AG04450 (cell line): ENCODE data around the gene EXOSC7. TPM values are rescaled to one million over a fixed set of nuclear protein-coding genes. Genes with fewer than 3 reads are reported as not detected.

Source experiments
- CTCF ChIA-PET: fragments of 300-600, 350-600 bp; formaldehyde crosslinking; extraction: SDS; loops from one replicate; lab custom pipeline; 2022; ENCODE audit warnings: antibody characterized with exemption, inconsistent platforms; lab: Charles Lee
- POLR2A ChIA-PET: fragments of 350-600 bp; formaldehyde crosslinking; extraction: SDS; loops from one replicate; lab custom pipeline; 2021; ENCODE audit warnings: antibody characterized with exemption, inconsistent platforms; lab: Yijun Ruan, JAX
- DNase-seq: peaks from one replicate; pipeline ENCODE4 v3.0.0-alpha.2; 2011; ENCODE audit warnings: low read depth, low spot score
- H3K27ac ChIP-seq: one replicate; pipeline ENCODE4 v1.5.1; 2012; ENCODE audit warnings: low read depth, low read length, control low read depth
- H3K27me3 ChIP-seq: one replicate; pipeline ENCODE4 v1.6.0; 2012; ENCODE audit warnings: low read length; ENCODE audit not compliant: control insufficient read depth, insufficient read depth
- H3K4me3 ChIP-seq: 2 replicates; pipeline ENCODE4 v1.5.1; 2011; ENCODE audit warnings: mild to moderate bottlenecking, low read depth, low read length, control low read depth
- H3K9me3 ChIP-seq: 2 replicates; pipeline ENCODE4 v1.5.1; 2012; ENCODE audit warnings: low read length; ENCODE audit not compliant: control insufficient read depth, insufficient read depth
- CTCF ChIP-seq: IDR thresholded peaks from 2 replicates; pipeline ENCODE4 v1.5.1; 2011; ENCODE audit warnings: low read depth, low read length, control low read depth, inconsistent platforms
- polyA plus RNA-seq: library from polyadenylated mRNA; depleted of rRNA; stranded (reverse); fragments of >200 nt; gene quantifications from 2 replicates; pipeline ENCODE4 v1.2.3, GENCODE V29; 2011

The EXOSC7 gene
- polyA plus RNA-seq, 1 experiment: 70.6 TPM

- no peak for TF ChIP-seq CTCF
- ChIA-PET POLR2A (no interaction called here), CTCF (no interaction called here)
- Histone ChIP-seq H3K27ac (no peak overlapping the region), H3K9me3 (no peaks in the 10 kb centered on the region), H3K27me3 (no peaks in the 10 kb centered on the region), H3K4me3 (no peak overlapping the region)
- DNase-seq: no peak
Measured at GRCh38 chr3:45016916-45017315, 40.9 kb downstream of the EXOSC7 start.

GRCh38 chr3:45017821-45018220, 41.8 kb downstream of the EXOSC7 start:
- Histone ChIP-seq H3K27ac (no peak overlapping the region), H3K4me3 (no peak overlapping the region), H3K9me3 (no peaks in the 10 kb centered on the region), H3K27me3 (no peaks in the 10 kb centered on the region)
- no peak for DNase-seq
- TF ChIP-seq CTCF: no peak
- CTCF ChIA-PET: interaction anchor here (0.6 kb wide), 1 partner anchor 753 kb away, joined by 3 read pairs; no protein-coding TSS in a partner anchor
- POLR2A ChIA-PET: no interaction called here

GRCh38 chr3:45020534-45020933, 44.5 kb downstream of the EXOSC7 start:
- CTCF ChIA-PET: interaction anchor here (0.6 kb wide), 1 partner anchor 8 kb away, joined by 5 read pairs; no protein-coding TSS in a partner anchor
- POLR2A ChIA-PET: no interaction called here
- no peak overlapping the region for H3K4me3 ChIP-seq
- H3K9me3 ChIP-seq: no peaks in the 10 kb centered on the region
- DNase-seq: no peak
- H3K27me3 ChIP-seq: no peaks in the 10 kb centered on the region
- TF ChIP-seq CTCF: no peak
- H3K27ac ChIP-seq: no peak overlapping the region

GRCh38 chr3:45021524-45022297, 45.7 kb downstream of the EXOSC7 start:
- Histone ChIP-seq H3K4me3 (no peak overlapping the region), H3K9me3 (no peaks in the 10 kb centered on the region), H3K27me3 (no peaks in the 10 kb centered on the region), H3K27ac (no peak overlapping the region)
- POLR2A ChIA-PET: no interaction called here
- no peak for TF ChIP-seq CTCF
- CTCF ChIA-PET: no interaction called here
- no peak for DNase-seq

GRCh38 chr3:45023675-45024074, 47.6 kb downstream of the EXOSC7 start:
- POLR2A ChIA-PET: interaction anchor here (1.2 kb wide), 1 partner anchor 12 kb away, joined by 6 read pairs; no protein-coding TSS in a partner anchor
- TF ChIP-seq CTCF: no peak
- Histone ChIP-seq H3K4me3 (no peak overlapping the region), H3K9me3 (no peaks in the 10 kb centered on the region), H3K27me3 (no peaks in the 10 kb centered on the region), H3K27ac (no peak overlapping the region)
- CTCF ChIA-PET: no interaction called here
- DNase-seq: no peak
